Lung (tissue), 12 donors: ENCODE results near the gene DCUN1D5. TPM values are rescaled to one million over a fixed set of nuclear protein-coding genes. Genes with fewer than 3 reads are reported as not detected.

Source experiments
- ATAC-seq: fragments of 200-7000 bp; cut with Tn5 transposase; one replicate; pipeline ENCODE4 v1.9.1; 2020; ENCODE audit warnings: moderate number of reproducible peaks; ENCODE audit not compliant: insufficient read depth, low FRiP score
- DNase-seq, 3 donors: peaks; one replicate each; pipeline ENCODE4 v3.0.0-alpha.2; 2013 to 2017
- H3K27ac ChIP-seq, 2 donors: one replicate each; pipeline ENCODE4 v1.5.1; 2013; ENCODE audit warnings: mild to moderate bottlenecking in 2 of 2, moderate library complexity in 2 of 2, control low read depth in 1 of 2, inconsistent platforms in 1 of 2, low read depth in 1 of 2, low read length in 1 of 2
- H3K27me3 ChIP-seq, 3 donors: one replicate each; pipeline ENCODE4 v1.5.1; 2013; ENCODE audit warnings: low read length in 2 of 3; ENCODE audit not compliant: control insufficient read depth in 3 of 3, insufficient read depth in 3 of 3
- H3K36me3 ChIP-seq, 4 donors: one replicate each; pipeline ENCODE4 v1.5.1; 2013; ENCODE audit warnings: low read length in 4 of 4, mild to moderate bottlenecking in 1 of 4, moderate library complexity in 1 of 4; ENCODE audit not compliant: control insufficient read depth in 4 of 4, insufficient read depth in 4 of 4
- H3K4me1 ChIP-seq, 5 donors: one replicate each; pipeline ENCODE4 v1.5.1; 2013; ENCODE audit warnings: low read length in 5 of 5, mild to moderate bottlenecking in 2 of 5, moderate library complexity in 1 of 5; ENCODE audit not compliant: control insufficient read depth in 5 of 5, insufficient read depth in 5 of 5
- H3K4me3 ChIP-seq: one replicate; pipeline ENCODE4 v1.5.1; 2013; ENCODE audit warnings: mild to moderate bottlenecking, control low read depth, moderate library complexity
- H3K9ac ChIP-seq, 2 donors: one replicate each; pipeline ENCODE4 v1.5.1; 2013; ENCODE audit warnings: low read length in 2 of 2, control low read depth in 1 of 2; ENCODE audit not compliant: insufficient read depth in 1 of 2
- H3K9me3 ChIP-seq, 4 donors: one replicate each; pipeline ENCODE4 v1.5.1; 2013; ENCODE audit warnings: low read length in 3 of 4, mild to moderate bottlenecking in 1 of 4, moderate library complexity in 1 of 4; ENCODE audit not compliant: control insufficient read depth in 4 of 4, insufficient read depth in 3 of 4
- WGBS, 2 donors: extraction: QIAGEN DNeasy Blood & Tissue Kit; methylation state at CpG; one replicate each; pipeline ENCODE4 v1.1.7; 2013; 5-methylcytosine and 5-hydroxymethylcytosine counted together
- polyA plus RNA-seq, 2 donors: library from polyadenylated mRNA; stranded (reverse); fragments of 200-250 nt; gene quantifications; one replicate each; pipeline ENCODE4 v1.2.1, GENCODE V29; 2013
- total RNA-seq, 2 donors: library from RNA; depleted of rRNA in 1 of 2; stranded (reverse); fragments of >200 nt in 1 of 2; gene quantifications; one replicate each; pipeline ENCODE4 v1.2.1, GENCODE V29; 2014 to 2021
- TF ChIP-seq, protein P1 (sequence below): IDR thresholded peaks from 2 replicates; pipeline ENCODE4 v1.5.1; 2012; ENCODE audit warnings: mild to moderate bottlenecking; ENCODE audit errors: control extremely low read depth, extremely low read depth
- donor health status: control.
- donor health status: control.
- donor health status: Bipolar disorder and iron deficiency.
- donor health status: healthy.
- donor health status: DM: yes; HTN: yes; CAD: no.

The DCUN1D5 gene
- total and polyA plus RNA-seq, 4 donors, result 12.4 to 28.8 (median 24.7) TPM

DNA sequence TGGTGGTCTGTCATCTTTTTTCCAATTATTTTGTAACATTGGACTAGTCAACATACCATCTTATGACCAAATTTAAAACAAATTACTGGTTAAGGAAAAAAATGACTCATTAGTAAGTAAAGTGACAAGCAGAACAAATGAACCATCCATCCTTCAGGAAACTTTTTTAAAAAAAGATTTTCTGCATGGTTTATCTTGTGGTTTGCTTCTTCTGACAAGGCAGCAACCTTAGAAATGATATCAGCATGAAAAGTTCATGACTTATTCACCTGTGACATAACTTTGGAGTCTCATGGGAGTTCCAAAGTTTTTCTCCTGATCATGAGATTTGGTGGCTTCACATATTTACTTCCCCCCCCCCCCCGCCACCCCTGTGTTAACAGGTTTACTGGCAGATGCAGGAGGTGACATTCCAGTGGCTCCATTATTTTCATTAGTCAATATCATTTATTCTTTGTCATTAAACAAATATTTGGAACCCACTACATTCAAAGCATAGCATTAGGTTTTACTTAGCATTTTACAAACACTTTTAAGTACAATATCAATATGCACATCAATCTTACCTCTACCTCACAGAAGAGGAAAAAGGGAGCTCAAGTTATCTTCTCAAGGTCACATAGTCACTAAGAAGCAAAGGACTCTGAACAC, 40.7 kb downstream of the DCUN1D5 start:
- TF ChIP-seq, protein P1, sequence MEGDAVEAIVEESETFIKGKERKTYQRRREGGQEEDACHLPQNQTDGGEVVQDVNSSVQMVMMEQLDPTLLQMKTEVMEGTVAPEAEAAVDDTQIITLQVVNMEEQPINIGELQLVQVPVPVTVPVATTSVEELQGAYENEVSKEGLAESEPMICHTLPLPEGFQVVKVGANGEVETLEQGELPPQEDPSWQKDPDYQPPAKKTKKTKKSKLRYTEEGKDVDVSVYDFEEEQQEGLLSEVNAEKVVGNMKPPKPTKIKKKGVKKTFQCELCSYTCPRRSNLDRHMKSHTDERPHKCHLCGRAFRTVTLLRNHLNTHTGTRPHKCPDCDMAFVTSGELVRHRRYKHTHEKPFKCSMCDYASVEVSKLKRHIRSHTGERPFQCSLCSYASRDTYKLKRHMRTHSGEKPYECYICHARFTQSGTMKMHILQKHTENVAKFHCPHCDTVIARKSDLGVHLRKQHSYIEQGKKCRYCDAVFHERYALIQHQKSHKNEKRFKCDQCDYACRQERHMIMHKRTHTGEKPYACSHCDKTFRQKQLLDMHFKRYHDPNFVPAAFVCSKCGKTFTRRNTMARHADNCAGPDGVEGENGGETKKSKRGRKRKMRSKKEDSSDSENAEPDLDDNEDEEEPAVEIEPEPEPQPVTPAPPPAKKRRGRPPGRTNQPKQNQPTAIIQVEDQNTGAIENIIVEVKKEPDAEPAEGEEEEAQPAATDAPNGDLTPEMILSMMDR, result no peak
- Histone ChIP-seq H3K36me3 (peaks cover 0 to 3% (median 0%) of the 10 kb centered on the region in 4 donors), H3K4me3 (no peak overlapping the region), H3K27me3 (no peaks in the 10 kb centered on the region), H3K4me1 (no peaks in the 10 kb centered on the region), H3K9me3 (no peaks in the 10 kb centered on the region), H3K9ac (no peak overlapping the region), H3K27ac (no peak overlapping the region)
- ATAC-seq (no peak), DNase-seq (no peak)
- WGBS, 2 donors, result 86 to 98% methylated on average over 1 of the region's 1 CpG

- H3K9ac ChIP-seq, result no peak overlapping the region
- H3K36me3 ChIP-seq, result peaks cover 0 to 3% (median 0%) of the 10 kb centered on the region in 4 donors
- H3K4me3 ChIP-seq, result no peak overlapping the region
- TF ChIP-seq, protein P1, result no peak
- DNase-seq (no peak), ATAC-seq (no peak)
- H3K9me3 ChIP-seq, result no peaks in the 10 kb centered on the region
- no peaks in the 10 kb centered on the region for H3K27me3 ChIP-seq
- H3K4me1 ChIP-seq, result no peaks in the 10 kb centered on the region
- no peak overlapping the region for H3K27ac ChIP-seq
Observed at GRCh38 chr11:103050351-103050750, 41.6 kb downstream of the DCUN1D5 start.

DNA sequence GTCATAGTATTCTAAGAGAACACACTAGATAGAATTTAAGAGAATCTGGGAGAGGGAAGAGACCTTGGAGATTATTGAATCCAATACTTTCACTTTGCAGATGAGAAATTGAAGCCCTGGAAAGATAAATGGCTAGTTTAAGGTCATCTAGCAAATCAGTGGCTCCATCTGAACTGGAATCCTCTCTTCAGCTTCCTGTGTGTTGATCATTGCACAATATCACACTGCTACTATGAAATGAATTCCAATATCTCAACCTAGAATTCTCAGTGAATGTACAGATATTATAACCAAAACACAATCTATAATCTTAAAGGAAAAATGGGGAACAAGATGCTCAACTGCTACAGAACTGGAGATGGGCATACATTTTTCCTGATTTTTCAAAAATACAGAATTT, 44.1 kb downstream of the DCUN1D5 start:
- Histone ChIP-seq H3K9me3 (no peaks in the 10 kb centered on the region), H3K27me3 (no peaks in the 10 kb centered on the region), H3K9ac (no peak overlapping the region), H3K4me1 (no peaks in the 10 kb centered on the region), H3K27ac (no peak overlapping the region), H3K4me3 (no peak overlapping the region), H3K36me3 (no peaks in the 10 kb centered on the region)
- TF ChIP-seq, protein P1, result no peak
- no peak for DNase-seq
- no peak for ATAC-seq
